Measurements from ENCODE around the gene CNIH4. TPM values are rescaled to one million over a fixed set of nuclear protein-coding genes. Genes with fewer than 3 reads are reported as not detected.
"Not testable (repeated sequence)": the region's sequence is repeated elsewhere in the genome, so short reads cannot be mapped to it uniquely, and the experiment has no call there.

The CNIH4 gene
- 53.8 TPM for total RNA-seq (2021; ENCODE audit: unreplicated experiment)
- 48.9 TPM for polyA plus RNA-seq (2012; ENCODE audit: insufficient read length)
- Bru-seq, nascent RNA, result percentile 74 among the genes with signal in this experiment
- BruChase-seq, experiment 1, labeled RNA remaining after a 2-hour chase, result percentile 87 among the genes with signal in this experiment
- BruChase-seq, experiment 2, labeled RNA remaining after a 6-hour chase, result percentile 85 among the genes with signal in this experiment
- long read RNA-seq, full-length matches to known transcripts, result 135 of 165 reads
- long read RNA-seq, partial matches to known transcripts, result 18 of 165 reads
- long read RNA-seq, other reads (novel, unspliced or antisense), result 12 of 165 reads

GRCh38 chr1:224356685-224357625, at the start of gene CNIH4:
Gene CNIH4, plus strand, starts transcription at chr1:224356879. Its CDS starts 46 bp downstream, at chr1:224356925.
- H3K4me3 ChIP-seq (ENCODE audit: low read depth in 2 of 2, low read length in 2 of 2), result peak within 1 kb of the TSS; percentile 78 to 79
- no peaks in the 10 kb centered on the region for H3K27me3 ChIP-seq (ENCODE audit: control insufficient read depth, insufficient read depth, low read length)
- ATAC-seq, result peak; percentile 99
- H3K36me3 ChIP-seq (ENCODE audit: control insufficient read depth, insufficient read depth, low read length), result no peaks in the 10 kb centered on the region
- TF ChIP-seq POLR2AphosphoS5 (IDR thresholded peaks at IDR 0.05; ENCODE audit: low read depth, low read length), result peak; percentile 82; the same call in 1 of the 2 replicates
- peak; percentile 66; the same call in 1 of the 2 replicates for TF ChIP-seq SIN3A (IDR thresholded peaks at IDR 0.05; ENCODE audit: borderline replicate concordance, insufficient read depth, low read depth, low read length)
- no peak for TF ChIP-seq REST (IDR thresholded peaks at IDR 0.05; ENCODE audit: insufficient read depth in 1 of 2, low read depth in 2 of 2, low read length in 1 of 2)
- TF ChIP-seq TCF7L2 (IDR thresholded peaks at IDR 0.05; ENCODE audit: low read depth, low read length), result peak; percentile 54; the same call in 1 of the 2 replicates
- peak within 1 kb of the TSS; percentile 77 for H3K27ac ChIP-seq (ENCODE audit: low read length)
- CTCF ChIA-PET, result interaction anchor here (0.5 kb wide), 1 partner anchor 126 kb away, joined by 3 read pairs; no protein-coding TSS in a partner anchor
- in situ Hi-C loops (cut with HindIII; ENCODE audit: low pct_unique_long_range_greater_than_20kb, low sequenced_read_pairs), result no loop called here
- no TSS peak for BruUV-seq (replicated peaks)
- POLR2A ChIA-PET, result interaction anchor here (0.6 kb wide), 1 partner anchor 476 kb away, joined by 3 read pairs; no protein-coding TSS in a partner anchor
- H3K9me3 ChIP-seq (ENCODE audit: control insufficient read depth, insufficient read depth, low read depth, low read length), result no peaks in the 10 kb centered on the region
- intact Hi-C loops (cut with micrococcal nuclease; ENCODE audit: unreplicated experiment), result no loop called here
- peaks cover 17% of the 10 kb centered on the region for H3K4me1 ChIP-seq (ENCODE audit: control insufficient read depth, insufficient read depth, low read length)
- DNase-seq (ENCODE audit: low read depth, low spot score), result peak; percentile 76

GRCh38 chr1:224308064-224308463, 48.6 kb upstream of the CNIH4 start:
- no peaks in the 10 kb centered on the region for H3K4me1 ChIP-seq (ENCODE audit: control insufficient read depth, insufficient read depth, low read length)
- TF ChIP-seq TCF7L2 (IDR thresholded peaks at IDR 0.05; ENCODE audit: low read depth, low read length) (no peak), POLR2AphosphoS5 (IDR thresholded peaks at IDR 0.05; ENCODE audit: low read depth, low read length) (no peak), SIN3A (IDR thresholded peaks at IDR 0.05; ENCODE audit: borderline replicate concordance, insufficient read depth, low read depth, low read length) (no peak), CTCF (IDR thresholded peaks at IDR 0.05) (no peak), REST (IDR thresholded peaks at IDR 0.05; ENCODE audit: insufficient read depth in 1 of 2, low read depth in 2 of 2, low read length in 1 of 2) (no peak)
- ATAC-seq, result no peak
- no peak overlapping the region for H3K4me3 ChIP-seq (ENCODE audit: low read depth in 2 of 2, low read length in 2 of 2)
- H3K27ac ChIP-seq (ENCODE audit: low read length), result no peak overlapping the region
- H3K36me3 ChIP-seq (ENCODE audit: control insufficient read depth, insufficient read depth, low read length), result peaks cover 16% of the 10 kb centered on the region
- BruUV-seq (replicated peaks), result no TSS peak
- POLR2A ChIA-PET, result interaction anchor here (0.6 kb wide), 1 partner anchor 11 kb away, joined by 6 read pairs; no protein-coding TSS in a partner anchor
- H3K27me3 ChIP-seq (ENCODE audit: control insufficient read depth, insufficient read depth, low read length), result no peaks in the 10 kb centered on the region
- in situ Hi-C loops (cut with HindIII; ENCODE audit: low pct_unique_long_range_greater_than_20kb, low sequenced_read_pairs), result no loop called here
- CTCF ChIA-PET, result no interaction called here
- intact Hi-C loops (cut with micrococcal nuclease; ENCODE audit: unreplicated experiment), result no loop called here
- H3K9me3 ChIP-seq (ENCODE audit: control insufficient read depth, insufficient read depth, low read depth, low read length), result no peaks in the 10 kb centered on the region
- no peak for DNase-seq (ENCODE audit: low read depth, low spot score)

GRCh38 chr1:224311503-224311902, 45.2 kb upstream of the CNIH4 start:
- POLR2A ChIA-PET; in situ Hi-C loops (cut with HindIII; ENCODE audit: low pct_unique_long_range_greater_than_20kb, low sequenced_read_pairs); H3K27ac ChIP-seq (ENCODE audit: low read length); H3K27me3 ChIP-seq (ENCODE audit: control insufficient read depth, insufficient read depth, low read length); ATAC-seq; BruUV-seq (replicated peaks); H3K9me3 ChIP-seq (ENCODE audit: control insufficient read depth, insufficient read depth, low read depth, low read length); H3K4me1 ChIP-seq (ENCODE audit: control insufficient read depth, insufficient read depth, low read length); intact Hi-C loops (cut with micrococcal nuclease; ENCODE audit: unreplicated experiment); DNase-seq (ENCODE audit: low read depth, low spot score); H3K4me3 ChIP-seq (ENCODE audit: low read depth in 2 of 2, low read length in 2 of 2): not testable (repeated sequence)
- peaks cover 11% of the 10 kb centered on the region for H3K36me3 ChIP-seq (ENCODE audit: control insufficient read depth, insufficient read depth, low read length)
- CTCF ChIA-PET, result interaction anchor here (1.2 kb wide), 1 partner anchor 12 kb away, joined by 4 read pairs; no protein-coding TSS in a partner anchor
